EL (cell line): ENCODE results near the gene CMKLR1.
A peak's percentile ranks its signal among the peaks of the same experiment; 100 is the strongest.

ENCODE experiments used
- DNase-seq: peaks from one replicate; pipeline ENCODE4 v3.0.0-alpha.2; 2016

CMKLR1 gene, protein sequence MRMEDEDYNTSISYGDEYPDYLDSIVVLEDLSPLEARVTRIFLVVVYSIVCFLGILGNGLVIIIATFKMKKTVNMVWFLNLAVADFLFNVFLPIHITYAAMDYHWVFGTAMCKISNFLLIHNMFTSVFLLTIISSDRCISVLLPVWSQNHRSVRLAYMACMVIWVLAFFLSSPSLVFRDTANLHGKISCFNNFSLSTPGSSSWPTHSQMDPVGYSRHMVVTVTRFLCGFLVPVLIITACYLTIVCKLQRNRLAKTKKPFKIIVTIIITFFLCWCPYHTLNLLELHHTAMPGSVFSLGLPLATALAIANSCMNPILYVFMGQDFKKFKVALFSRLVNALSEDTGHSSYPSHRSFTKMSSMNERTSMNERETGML

DNA sequence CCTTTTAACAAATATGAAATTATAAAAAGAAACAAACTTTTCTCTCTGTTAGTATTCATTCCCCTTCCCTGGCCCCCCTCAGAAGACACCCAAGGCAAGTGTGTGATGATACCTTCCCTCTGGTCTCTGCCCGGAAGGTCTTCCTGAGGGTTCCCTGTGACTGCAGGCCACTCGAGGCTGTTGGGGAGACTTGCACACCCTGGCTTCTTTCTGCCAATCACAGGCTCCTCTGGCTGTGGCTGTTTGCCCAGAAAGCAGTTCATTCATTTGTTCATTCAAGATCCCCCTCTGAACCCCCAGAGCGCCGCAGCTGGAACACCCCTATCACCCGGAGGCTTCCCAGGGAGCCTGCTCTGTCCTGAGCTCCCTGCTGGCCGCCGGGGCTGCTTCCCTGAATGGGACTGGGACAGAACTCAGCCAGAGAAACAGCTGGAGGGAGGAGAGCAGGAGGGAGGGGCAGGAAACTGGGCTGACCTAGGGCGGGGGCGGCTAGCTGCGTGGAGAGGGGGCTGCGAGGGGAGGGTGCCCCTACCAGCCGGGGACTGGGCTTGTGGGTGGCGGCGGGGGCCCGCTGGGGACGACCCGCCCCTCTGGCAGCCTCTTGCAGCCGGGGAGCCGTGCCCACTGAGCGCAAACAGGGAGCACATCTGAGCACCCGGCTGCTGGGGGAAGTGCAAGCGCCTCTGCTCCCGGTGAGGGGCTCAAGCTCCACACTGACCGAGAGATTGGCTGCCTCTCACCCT lies at the start of gene CMKLR1:
CMKLR1 (minus strand) TSS at position 397 of the 743 bp plus-strand sequence. CDS start 45,720 bp downstream, outside the sequence.
- no peak for DNase-seq

- DNase-seq, result no peak
These were observed 48.7 kb upstream of the CMKLR1 start for GRCh38 chr12:108387771-108388170.

- DNase-seq, result no peak
These were observed 47.7 kb upstream of the CMKLR1 start for GRCh38 chr12:108386709-108387360.

DNA sequence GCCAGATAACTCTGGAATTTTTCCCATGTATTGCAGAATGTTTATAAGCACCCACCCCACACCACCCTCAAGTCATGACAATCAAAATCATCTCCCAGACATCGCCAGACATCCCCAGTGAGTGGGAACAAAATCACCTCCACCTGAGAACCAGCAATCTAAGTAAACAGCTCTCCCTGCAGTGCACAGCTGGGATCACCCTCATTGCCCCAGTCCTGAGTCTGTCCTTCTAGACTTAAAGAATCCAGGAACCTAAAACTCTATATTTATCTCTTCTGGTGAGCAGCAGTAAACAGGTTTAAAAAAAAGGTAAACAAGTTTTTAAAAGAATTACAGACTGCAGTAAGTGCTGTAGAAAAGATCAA lies 43.3 kb upstream of the CMKLR1 start:
- DNase-seq, result no peak

- no peak for DNase-seq
These were observed 42.8 kb upstream of the CMKLR1 start for GRCh38 chr12:108381787-108382436.

DNA sequence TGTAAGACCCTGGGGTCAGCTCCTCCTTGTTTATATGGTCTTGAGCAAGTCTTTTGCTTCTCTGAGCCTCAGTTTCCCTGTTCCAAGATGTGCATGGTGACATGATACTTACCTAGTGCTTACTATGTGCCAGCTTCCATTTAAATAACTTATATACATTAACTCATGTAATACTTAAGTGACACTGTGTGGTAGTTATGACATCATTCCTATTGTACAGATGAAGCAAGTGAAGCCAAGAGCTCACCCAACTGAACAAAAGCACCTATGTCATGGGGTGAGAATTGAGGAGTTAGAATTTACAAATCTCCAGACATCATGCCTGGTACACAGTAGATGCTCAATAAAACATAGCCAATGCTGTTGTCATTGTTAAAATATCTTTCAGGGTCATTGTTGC lies 41.3 kb upstream of the CMKLR1 start:
- no peak for DNase-seq

- DNase-seq, result no peak
These were observed 40.7 kb upstream of the CMKLR1 start for GRCh38 chr12:108379823-108380222.

DNA sequence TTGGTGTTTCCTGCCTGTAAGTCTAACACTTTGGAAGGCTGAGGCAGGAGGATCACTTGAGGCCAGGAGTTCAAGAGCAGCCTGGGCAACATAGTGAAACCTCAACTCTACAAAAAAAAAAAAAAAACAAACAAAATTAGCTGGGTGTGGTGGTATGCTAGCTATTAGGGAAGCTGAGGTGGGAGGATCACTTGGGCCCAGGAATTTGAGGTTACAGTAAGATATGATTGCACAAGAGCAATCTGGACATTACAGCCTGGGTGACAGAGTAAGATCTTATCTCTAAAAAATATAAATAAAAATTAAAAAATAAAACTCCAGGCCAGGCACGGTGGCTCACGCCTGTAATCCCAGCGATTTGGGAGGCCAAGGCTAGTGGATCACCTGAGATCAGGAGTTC lies 39.8 kb upstream of the CMKLR1 start:
- DNase-seq, result no peak

DNA sequence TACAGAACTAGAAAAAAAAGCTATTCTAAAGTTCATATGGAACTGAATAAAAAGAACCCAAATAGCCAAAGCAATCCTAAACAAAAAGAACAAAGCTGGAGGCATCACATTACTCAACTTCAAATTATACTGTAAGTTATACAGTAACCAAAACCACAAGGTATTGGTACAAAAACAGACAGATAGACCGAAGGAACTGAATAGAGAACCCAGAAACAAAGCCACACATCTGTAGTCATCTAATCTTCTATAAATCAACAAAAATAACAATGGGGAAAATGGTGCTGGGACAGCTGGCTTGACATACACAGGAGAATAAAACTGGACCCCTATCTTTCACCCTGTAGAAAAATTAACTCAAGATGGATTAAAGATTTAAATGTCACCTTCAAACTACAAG lies 38.1 kb upstream of the CMKLR1 start:
- no peak for DNase-seq

- DNase-seq, result peak; percentile 46
These were observed 37.0 kb upstream of the CMKLR1 start for GRCh38 chr12:108375986-108376663.

- DNase-seq, result no peak
These were observed 35.6 kb upstream of the CMKLR1 start for GRCh38 chr12:108374596-108375320.

DNA sequence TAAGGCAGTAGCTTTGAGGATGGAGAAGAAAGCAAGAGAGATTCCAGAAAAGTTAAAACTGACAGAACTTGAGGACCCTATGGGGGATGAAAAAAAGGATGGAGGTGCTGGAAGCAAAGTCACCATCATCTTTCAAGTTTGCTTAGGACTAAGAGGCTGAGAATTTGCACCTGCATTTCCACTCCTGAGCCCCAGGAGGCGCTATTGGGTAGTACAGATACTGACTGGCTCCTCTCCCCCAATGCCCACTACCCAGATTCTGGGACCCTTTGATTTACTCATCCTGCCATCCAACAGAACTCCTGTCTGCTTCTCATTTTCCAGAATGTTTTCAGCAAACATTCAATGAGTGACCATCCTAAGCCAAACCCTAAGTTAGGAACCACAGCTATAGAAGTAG lies 34.0 kb upstream of the CMKLR1 start:
- no peak for DNase-seq

DNA sequence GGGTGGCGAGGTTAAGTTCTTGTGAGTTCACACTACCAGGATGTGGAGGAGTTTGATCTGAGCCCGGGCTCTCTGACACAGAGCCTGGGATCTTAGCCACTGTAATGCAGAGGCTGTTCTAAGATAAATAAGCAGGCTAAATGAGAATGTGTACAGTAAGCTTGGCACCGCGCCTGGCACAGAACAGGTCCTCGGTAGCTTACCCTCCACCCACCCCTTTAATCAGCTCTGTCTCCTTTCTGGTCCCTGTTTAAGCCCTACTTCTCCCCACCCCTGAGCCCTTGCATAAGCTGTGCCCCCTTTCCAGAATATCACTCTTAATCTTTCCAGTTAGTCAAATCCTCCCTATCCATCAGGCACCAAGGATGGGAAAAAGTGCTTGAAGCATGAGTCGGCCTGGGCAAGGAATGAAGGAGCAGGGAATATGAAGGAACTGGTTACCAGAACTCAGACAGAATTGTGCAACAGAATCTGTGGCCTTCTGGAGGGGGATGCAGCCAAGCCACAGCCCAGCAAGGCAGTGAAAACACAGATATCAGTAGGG lies 32.8 kb upstream of the CMKLR1 start:
- DNase-seq, result peak; percentile 47

DNA sequence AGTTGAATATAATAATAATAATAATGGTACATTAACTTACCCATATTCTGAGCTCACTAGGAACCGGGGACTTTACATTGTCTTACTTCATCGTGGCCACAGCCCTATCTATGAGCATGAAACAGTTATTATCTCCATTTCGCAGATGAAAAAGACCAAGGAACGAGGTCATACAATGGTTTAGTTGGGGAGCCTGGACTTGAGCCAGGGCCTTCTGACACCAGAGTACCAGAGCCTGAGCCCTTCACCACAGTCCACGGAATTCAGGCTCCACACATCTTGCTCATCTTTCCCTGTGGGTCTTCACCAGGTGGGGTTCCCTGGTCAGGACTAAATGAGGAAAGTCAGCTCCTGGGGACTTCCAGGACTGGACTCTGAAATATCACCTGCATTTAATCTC lies 31.3 kb upstream of the CMKLR1 start:
- DNase-seq, result no peak

DNA sequence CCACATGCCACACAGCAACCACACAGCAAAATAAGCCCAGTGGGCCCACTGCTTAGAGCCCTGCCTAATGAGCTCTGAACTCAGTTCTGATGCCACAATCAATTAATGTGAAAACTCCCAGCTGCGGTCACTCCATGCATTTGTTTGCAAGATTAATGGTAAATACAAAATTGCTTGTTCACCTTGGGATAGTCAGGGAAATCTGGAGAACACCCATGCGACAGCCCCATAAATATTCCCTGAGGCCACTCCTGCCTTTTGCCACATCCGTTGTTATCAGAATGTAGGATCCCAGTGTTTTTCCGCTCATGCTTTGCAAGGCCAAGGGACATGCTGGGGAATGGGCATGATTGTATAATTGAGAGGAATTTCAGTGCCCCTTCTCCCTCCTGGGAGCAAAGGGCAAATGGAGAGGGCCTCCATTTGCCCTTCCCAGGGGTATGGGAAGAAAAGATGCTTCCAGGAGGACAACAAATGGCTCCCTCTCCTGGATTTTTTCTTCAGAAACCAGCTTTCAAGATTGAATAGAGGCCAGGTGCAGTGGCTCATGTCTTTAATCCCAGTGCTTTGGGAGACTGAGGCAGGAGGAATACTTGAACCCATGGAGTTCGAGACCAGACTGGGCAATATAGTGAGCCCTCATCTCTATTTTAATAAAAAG lies 30.8 kb upstream of the CMKLR1 start:
- no peak for DNase-seq

GRCh38 chr12:108368089-108368488 lies 29.0 kb upstream of the CMKLR1 start:
- no peak for DNase-seq

DNA sequence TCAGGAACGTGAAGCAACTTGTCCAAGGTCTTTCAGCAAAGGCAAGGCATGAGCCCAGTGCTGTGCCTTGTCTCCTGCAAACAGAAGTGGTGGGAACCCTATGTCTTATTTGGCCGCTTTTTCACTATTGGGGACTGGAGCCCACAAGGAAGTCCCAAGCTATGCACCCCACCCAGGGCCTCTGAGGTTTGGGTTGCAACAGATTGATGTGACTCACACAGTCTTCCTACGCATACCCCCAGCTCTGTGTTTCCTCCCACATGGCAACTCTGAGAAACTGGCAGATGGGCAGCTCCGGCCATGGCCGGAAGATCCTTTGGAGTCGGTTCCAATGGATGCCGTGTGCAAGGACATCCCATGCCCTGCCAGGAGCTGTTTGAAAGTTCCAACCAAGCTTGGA lies 28.3 kb upstream of the CMKLR1 start:
- DNase-seq, result peak; percentile 31

GRCh38 chr12:108365324-108365723 lies 26.2 kb upstream of the CMKLR1 start:
- no peak for DNase-seq

GRCh38 chr12:108364879-108365278 lies 25.8 kb upstream of the CMKLR1 start:
- no peak for DNase-seq

GRCh38 chr12:108363565-108363964 lies 24.5 kb upstream of the CMKLR1 start:
- DNase-seq, result no peak

DNA sequence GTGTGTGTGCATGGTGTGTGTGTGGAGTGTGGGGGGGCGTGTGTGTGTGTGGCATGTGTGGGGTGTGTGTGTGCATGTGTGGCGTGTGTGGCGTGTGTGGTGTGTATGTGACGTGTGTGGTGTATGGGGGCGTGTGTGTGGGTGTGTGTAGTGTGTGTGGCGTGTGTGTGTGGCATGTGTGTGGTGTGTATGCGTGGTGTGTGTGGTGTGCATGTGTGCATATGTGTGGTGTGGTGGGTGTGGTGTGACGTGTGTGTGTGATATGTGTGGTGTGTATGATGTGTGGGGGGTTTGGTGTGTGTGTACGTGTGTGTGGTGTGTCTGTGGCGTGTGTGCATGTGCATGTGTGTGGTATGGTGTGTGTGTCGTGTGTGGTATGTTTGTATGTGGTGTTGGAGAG lies 24.1 kb upstream of the CMKLR1 start:
- DNase-seq, result no peak
